Vagina (tissue), 2 donors: Measurements from ENCODE around the gene GART.

Experiments
- POLR2A ChIP-seq, 2 donors: fragments of 450-650 bp; IDR thresholded peaks; one replicate each; pipeline ENCODE4 v1.6.1; 2017; ENCODE audit warnings: antibody characterized with exemption in 2 of 2, mild to moderate bottlenecking in 2 of 2, moderate library complexity in 2 of 2
- POLR2AphosphoS5 ChIP-seq, 2 donors: sonication (generic); formaldehyde crosslinking; IDR thresholded peaks; one replicate each; pipeline ENCODE4 v1.9.0; 2017; ENCODE audit warnings: antibody characterized with exemption in 2 of 2, mild to moderate bottlenecking in 2 of 2, low read depth in 1 of 2; ENCODE audit not compliant: insufficient read depth in 1 of 2
- TF ChIP-seq, protein P1 (sequence below), 3 experiments: fragments of 450-650 bp in 2 of 3; fragments of 200-600 bp in 1 of 3; sonication (generic) in 1 of 3; IDR thresholded peaks; one replicate each; pipeline ENCODE4 v1.5.1; 2017 to 2019; ENCODE audit warnings: antibody characterized with exemption in 3 of 3, mild to moderate bottlenecking in 2 of 3, moderate library complexity in 2 of 3

- TF ChIP-seq, protein P1, sequence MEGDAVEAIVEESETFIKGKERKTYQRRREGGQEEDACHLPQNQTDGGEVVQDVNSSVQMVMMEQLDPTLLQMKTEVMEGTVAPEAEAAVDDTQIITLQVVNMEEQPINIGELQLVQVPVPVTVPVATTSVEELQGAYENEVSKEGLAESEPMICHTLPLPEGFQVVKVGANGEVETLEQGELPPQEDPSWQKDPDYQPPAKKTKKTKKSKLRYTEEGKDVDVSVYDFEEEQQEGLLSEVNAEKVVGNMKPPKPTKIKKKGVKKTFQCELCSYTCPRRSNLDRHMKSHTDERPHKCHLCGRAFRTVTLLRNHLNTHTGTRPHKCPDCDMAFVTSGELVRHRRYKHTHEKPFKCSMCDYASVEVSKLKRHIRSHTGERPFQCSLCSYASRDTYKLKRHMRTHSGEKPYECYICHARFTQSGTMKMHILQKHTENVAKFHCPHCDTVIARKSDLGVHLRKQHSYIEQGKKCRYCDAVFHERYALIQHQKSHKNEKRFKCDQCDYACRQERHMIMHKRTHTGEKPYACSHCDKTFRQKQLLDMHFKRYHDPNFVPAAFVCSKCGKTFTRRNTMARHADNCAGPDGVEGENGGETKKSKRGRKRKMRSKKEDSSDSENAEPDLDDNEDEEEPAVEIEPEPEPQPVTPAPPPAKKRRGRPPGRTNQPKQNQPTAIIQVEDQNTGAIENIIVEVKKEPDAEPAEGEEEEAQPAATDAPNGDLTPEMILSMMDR (IDR thresholded peaks at IDR 0.05), result no peak
- TF ChIP-seq POLR2A (IDR thresholded peaks at IDR 0.05), result no peak
- no peak for TF ChIP-seq POLR2AphosphoS5 (IDR thresholded peaks at IDR 0.05; ENCODE audit: insufficient read depth in 1 of 2, low read depth in 1 of 2)
Observed at GRCh38 chr21:33578959-33579542, 37.1 kb upstream of the GART start.
